Left lobe of liver (tissue), 2 donors: ENCODE results near the gene SHROOM3. TPM values are rescaled to one million over a fixed set of nuclear protein-coding genes. Genes with fewer than 3 reads are reported as not detected.
"Not testable (repeated sequence)": the region's sequence is repeated elsewhere in the genome, so short reads cannot be mapped to it uniquely, and the experiment has no call there.

Source experiments
- ATAC-seq: fragments of 200-7000 bp; cut with Tn5 transposase; one replicate; pipeline ENCODE4 v1.9.1; 2020; ENCODE audit warnings: mild to moderate bottlenecking, moderate library complexity
- DNase-seq: peaks from one replicate; pipeline ENCODE4 v3.0.0-alpha.2; 2020; ENCODE audit warnings: low spot score
- total RNA-seq: library from RNA; stranded (reverse); gene quantifications from one replicate; pipeline ENCODE4 v1.2.1, GENCODE V29; 2021
- donor health status: DM: no; HTN: no; CAD: no; lungs with moderate emphysema.
- donor health status: DM: no; HTN: yes; CAD: no.

SHROOM3 gene
- 39.9 TPM for total RNA-seq

- ATAC-seq: no peak
These were observed at the start of gene SHROOM3 for GRCh38 chr4:76434901-76435527. TSS of gene SHROOM3 (plus strand) at chr4:76435229. CDS start at chr4:76436053, 824 bp downstream.

GRCh38 chr4:76385974-76386373 lies 49.1 kb upstream of the SHROOM3 start:
- ATAC-seq (no peak), DNase-seq (no peak)

More at GRCh38 chr4:76434901-76435527, at the start of gene SHROOM3:
- no peak for DNase-seq

DNA sequence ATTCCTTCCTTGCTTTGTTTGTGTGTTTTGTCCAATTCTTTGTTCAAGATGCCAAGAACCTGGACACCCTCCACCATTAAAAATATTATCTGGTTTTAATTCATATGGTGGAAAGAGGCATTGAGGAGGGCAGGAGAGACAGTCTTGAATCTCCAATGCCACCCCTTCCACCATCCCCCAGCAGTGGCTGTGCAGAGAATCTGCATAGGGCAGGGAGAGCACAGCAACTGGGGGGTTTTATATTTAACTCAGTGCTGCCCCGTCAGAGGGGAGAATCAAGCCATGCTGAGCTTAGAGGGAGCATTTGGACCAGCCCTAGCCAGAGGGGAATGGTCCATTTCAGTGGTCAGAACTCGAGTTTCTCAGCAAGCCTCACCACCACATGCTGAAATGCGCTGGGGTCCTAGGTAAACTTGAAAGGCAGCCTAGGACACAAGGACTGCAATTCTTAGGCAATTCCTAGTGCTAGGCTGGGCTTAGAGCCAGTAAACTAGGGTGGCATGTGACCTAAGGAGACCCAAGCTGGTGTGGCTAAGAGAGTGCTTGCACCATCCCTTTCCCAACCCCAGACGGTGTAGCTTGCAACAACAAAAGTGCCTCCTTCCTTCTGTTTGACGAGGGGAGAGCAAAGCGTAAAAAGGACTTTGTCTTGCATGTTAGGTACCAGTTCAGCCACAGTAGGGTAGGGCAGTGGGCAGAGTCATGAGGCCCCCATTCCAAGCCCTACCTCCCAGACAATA lies 48.3 kb upstream of the SHROOM3 start:
- ATAC-seq (peak; percentile 79), DNase-seq (peak; percentile 79)

DNA sequence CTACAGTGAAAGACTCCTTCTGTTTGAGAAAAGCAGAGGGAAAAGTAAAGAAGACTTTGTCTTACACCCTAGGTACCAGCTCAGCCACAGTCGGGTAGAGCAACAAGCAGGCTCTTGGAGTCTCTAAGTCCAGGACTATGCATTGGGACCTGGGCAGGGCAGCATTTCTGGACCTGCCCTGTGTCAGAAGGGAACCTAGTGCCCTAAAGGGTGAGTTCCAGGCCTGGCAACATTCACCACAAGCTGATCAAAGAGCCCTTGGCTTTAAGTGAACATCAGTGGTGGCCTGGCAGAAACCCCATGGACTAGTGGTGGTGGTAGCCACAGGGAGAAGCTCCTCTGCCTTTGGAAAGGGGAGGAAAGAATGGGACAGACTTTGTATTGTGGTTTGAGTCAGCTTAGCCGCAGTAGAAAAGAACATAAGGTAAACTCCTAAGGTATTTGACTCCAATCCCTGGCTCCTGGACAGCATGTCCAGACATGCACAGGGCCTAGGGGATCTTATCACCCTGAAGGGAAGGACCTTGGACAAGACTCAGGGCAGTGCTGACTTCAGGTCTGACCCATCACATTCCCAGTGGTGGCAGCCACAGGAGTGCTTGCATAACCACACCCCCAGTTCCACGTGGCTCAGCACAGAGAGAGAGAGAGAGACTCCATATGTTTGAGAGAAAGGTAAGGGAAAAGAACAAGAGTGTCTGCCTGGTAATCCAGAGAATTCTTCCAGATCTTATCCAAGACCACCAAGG lies 46.7 kb upstream of the SHROOM3 start:
- ATAC-seq (peak; percentile 83), DNase-seq (peak; percentile 75)

GRCh38 chr4:76401654-76402053 lies 33.4 kb upstream of the SHROOM3 start:
- no peak for ATAC-seq
- DNase-seq: no peak

DNA sequence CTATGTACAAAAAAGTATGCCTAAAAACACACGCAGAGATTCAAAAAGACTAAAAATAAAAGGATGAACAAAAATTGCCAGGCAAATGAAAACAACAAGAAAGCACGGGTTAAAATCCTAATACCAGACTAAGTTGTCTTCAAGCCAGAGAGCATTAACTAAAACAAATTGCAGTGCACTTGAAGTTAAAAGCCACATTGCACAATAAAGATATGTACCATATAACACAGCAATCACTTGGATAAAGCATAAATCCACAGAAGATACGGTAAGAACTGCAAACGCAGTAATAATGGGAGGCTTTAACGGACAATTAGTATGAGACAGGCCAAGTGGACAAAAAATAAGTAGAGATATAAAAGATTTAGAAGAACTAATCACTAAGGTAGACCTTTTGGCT lies 28.9 kb upstream of the SHROOM3 start:
- ATAC-seq (no peak), DNase-seq (no peak)

DNA sequence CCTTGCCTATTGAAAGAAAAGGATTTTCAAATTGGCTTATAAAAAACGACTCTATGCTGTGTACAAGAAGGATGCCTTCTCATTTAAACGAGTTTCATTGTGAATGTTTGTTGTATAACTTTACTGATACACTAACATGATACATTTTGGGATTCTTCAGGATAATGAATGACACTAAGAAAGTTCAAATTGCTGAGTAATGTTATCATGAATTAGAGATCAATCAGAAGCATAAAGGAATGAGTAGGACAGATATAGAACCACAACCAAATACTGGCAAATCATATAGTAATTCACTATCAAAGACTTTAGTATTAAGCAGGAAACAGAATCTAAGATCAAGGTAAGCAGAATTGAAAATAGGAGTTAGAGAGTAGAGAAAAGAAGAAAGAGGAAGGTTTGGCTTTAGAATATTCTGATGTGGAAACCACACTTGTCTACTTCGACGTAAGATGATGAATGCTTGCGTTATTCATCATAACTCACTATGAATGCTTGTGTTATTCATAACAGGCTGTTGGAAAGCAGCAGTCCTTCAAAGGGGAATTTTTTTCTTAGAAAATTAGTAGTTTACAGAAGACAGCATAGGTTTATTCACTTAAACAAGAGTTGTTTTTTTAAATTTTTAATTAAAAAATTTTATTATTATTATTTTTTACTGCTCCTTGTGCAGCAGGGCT lies 27.4 kb upstream of the SHROOM3 start:
- DNase-seq (no peak), ATAC-seq (no peak)

DNA sequence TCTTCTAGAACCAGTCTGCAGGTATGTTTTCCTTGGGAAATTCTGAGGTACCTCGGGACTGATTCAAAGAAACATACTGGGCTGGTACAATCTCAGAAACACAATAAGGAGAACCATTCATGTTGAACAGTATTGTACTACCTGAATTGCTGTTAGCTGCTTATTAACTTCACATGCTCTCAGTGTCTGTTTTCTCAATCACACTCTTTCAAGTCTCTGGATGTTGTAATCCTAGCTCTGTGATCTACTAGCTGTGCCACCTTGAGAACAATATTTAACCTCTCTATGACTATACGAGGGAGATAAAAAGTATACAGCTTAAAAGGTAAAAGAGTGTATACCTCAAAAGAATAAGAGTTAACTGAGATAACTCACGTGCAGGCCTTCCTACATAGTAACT lies 24.4 kb upstream of the SHROOM3 start:
- ATAC-seq: peak; percentile 64

DNA sequence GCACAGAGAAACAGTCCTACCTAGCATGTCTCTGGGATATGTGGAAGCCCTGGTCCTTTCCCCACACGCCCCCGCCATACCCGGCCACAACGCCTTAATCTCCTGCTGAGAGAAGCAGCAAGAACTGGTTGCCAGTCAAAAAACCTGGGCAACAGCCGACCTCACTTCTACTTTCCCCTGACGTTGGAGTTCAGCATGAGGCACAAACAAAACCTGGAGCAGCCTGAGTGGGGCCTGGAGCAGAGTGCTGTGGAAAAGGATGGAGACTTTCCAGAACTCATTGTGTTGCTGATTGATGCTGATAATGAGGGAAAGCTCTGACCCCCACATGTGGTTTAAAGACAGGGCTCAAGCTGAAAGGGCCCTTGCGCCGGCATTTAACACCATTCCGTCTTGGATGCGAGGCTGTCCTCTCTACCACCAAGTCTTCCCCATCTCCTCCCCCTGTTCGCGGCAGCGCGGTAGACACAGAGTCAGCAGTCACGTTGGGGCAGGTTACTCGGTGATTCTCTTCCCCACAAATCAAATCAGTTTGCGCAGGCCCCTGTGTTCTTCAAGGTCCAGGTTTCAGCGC lies 14.8 kb upstream of the SHROOM3 start:
- DNase-seq (peak; percentile 49), ATAC-seq (peak; percentile 50)

More for the DNA sequence above, 24.4 kb upstream of the SHROOM3 start:
- no peak for DNase-seq

DNA sequence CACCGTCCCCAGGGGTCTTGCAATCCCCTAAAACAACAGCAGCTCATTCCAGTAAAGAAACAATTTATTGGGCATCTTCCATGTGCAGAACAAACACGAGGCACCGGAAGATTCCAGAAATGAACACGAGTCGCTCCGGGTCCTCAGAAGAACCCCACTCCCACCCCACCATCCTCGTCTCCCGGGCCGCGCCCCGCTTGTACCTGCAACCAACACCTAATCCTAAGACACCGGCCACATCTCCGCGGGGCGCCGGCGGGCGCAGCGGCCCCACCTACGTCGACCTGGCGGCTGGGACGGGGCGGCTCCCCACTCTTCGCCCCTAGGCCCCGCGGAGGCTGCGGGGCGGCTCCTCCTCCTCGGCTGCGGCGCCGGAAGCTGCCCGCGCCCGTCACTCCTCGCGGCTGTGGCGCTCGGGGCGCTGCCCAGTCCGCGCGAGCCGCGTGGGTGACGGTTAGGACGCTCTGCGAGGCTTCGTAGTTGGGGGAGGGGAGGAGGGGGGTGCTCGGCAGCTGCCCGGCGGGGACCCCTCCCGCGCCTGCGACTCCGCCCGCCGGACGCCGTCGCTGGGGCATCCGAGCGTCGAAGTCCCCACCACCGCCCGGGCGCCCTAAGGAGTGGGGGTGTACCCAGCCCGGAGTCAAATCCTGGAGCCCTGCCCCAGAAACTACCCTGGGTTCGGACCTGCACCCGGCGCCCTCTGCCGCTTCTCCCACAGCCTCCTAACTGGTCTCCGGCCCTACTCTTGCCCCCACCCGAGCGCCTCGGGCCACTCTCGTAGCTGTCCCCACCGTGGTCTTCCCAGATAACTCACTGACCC lies 14.1 kb upstream of the SHROOM3 start, which contains the start of gene CCDC158:
Gene CCDC158, minus strand, starts transcription at position 380 of the 820 bp plus-strand sequence. CDS start 17,934 bp downstream, outside the sequence.
- ATAC-seq (peak; percentile 86), DNase-seq (peak; percentile 69)

DNA sequence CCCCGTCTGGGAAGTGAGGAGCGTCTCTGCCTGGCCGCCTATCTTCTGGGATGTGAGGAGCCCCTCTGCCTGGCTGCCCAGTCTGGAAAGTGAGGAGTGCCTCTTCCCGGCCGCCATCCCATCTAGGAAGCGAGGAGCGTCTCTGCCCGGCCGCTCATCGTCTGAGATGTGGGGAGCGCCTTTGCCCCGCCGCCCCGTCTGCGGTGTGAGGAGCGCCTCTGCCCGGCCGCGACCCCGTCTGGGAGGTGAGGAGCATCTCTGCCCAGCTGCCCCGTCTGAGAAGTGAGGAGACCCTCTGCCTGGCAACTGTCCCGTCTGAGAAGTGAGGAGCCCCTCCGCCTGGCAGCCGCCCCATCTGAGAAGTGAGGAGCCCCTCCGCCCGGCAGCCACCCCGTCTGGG lies 11.9 kb upstream of the SHROOM3 start:
- DNase-seq: not testable (repeated sequence)

GRCh38 chr4:76426272-76426671 lies 8.8 kb upstream of the SHROOM3 start:
- no peak for DNase-seq
- ATAC-seq: no peak

More for the DNA sequence above, 11.9 kb upstream of the SHROOM3 start:
- not testable (repeated sequence) for ATAC-seq

DNA sequence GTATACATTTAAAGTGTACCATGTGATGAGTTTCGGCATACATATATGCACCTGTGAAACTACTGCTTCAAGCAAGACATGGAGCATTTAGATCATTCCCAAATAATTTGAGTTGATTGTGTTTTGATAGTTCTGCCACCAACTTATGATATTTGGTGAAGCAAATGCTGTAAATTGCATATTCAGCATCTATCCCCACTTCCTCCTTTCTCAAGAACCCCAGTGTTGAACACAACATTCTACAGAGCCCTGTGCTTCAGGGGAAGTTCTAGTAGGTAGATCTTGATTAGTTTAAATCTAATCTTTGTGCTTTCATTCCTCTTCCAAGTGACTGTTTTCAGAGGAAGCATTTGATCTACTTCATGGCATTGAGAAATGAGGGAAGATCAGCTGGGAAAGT lies 5.4 kb upstream of the SHROOM3 start:
- DNase-seq: no peak
- no peak for ATAC-seq

GRCh38 chr4:76430519-76431388 lies 4.3 kb upstream of the SHROOM3 start:
- ATAC-seq (peak; percentile 94), DNase-seq (no peak)

- no peak for ATAC-seq
- no peak for DNase-seq
These were observed 695 bp downstream of the SHROOM3 start for GRCh38 chr4:76435528-76436319.

DNA sequence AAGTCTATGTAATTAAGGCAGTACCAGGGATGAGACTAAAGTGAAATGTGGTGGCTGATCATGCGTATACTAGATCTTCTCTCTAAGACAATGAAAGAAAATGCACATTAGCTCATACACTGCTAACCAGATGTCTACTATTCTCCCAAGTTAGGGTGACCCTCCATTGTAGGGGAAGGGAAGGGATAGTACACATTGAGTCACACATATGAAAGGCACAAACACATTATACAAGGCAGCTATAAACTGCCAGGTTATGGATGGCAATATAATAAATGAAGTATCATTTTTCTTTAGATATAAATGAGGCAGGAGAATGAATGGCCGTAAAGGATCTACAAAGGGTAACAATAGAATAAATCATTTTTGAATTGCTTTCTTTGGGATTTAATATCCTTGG lies 4.5 kb downstream of the SHROOM3 start:
- DNase-seq (no peak), ATAC-seq (no peak)

GRCh38 chr4:76441881-76442280 lies 6.9 kb downstream of the SHROOM3 start:
- no peak for ATAC-seq
- no peak for DNase-seq

- no peak for DNase-seq
- no peak for ATAC-seq
These were observed 7.8 kb downstream of the SHROOM3 start for GRCh38 chr4:76442807-76443206.
